HEK293 (cell line): ENCODE results near the gene CFAP299.

Source experiments
- CTCF ChIP-seq: fragments of 450-650 bp; formaldehyde crosslinking; IDR thresholded peaks from 2 replicates; pipeline ENCODE4 v1.5.1; 2016; ENCODE audit warnings: missing biosample characterization, missing genetic modification characterization
- HOXD13 ChIP-seq: sonication (generic); formaldehyde crosslinking; IDR thresholded peaks from 2 replicates; pipeline ENCODE4 v1.8.0; 2022; ENCODE audit warnings: missing genetic modification reagents, borderline replicate concordance
- MYNN ChIP-seq: fragments of 450-650 bp; formaldehyde crosslinking; IDR thresholded peaks from 2 replicates; pipeline ENCODE4 v1.5.1; 2016; ENCODE audit warnings: missing biosample characterization, missing genetic modification characterization, borderline replicate concordance
- REPIN1 ChIP-seq: fragments of 450-650 bp; formaldehyde crosslinking; IDR thresholded peaks from 2 replicates; pipeline ENCODE4 v1.5.1; 2017; ENCODE audit warnings: missing biosample characterization, missing genetic modification characterization, low read depth
- SP2 ChIP-seq: fragments of 450-650 bp; formaldehyde crosslinking; IDR thresholded peaks from 2 replicates; pipeline ENCODE4 v1.5.1; 2016; ENCODE audit warnings: missing biosample characterization, missing genetic modification characterization
- YY1 ChIP-seq: fragments of 450-650 bp; formaldehyde crosslinking; IDR thresholded peaks from 2 replicates; pipeline ENCODE4 v1.5.1; 2018; ENCODE audit warnings: missing biosample characterization, missing genetic modification characterization
- ZBTB6 ChIP-seq: fragments of 450-650 bp; formaldehyde crosslinking; IDR thresholded peaks from 2 replicates; pipeline ENCODE4 v1.5.1; 2017; ENCODE audit warnings: missing biosample characterization, missing genetic modification characterization
- ZBTB8A ChIP-seq: fragments of 450-650 bp; formaldehyde crosslinking; IDR thresholded peaks from 2 replicates; pipeline ENCODE4 v1.5.1; 2016; ENCODE audit warnings: missing biosample characterization, missing genetic modification characterization
- ZFP69B ChIP-seq: fragments of 450-650 bp; formaldehyde crosslinking; IDR thresholded peaks from 2 replicates; pipeline ENCODE4 v1.5.1; 2016; ENCODE audit warnings: missing biosample characterization, missing genetic modification characterization
- ZNF24 ChIP-seq: fragments of 450-650 bp; formaldehyde crosslinking; IDR thresholded peaks from 2 replicates; pipeline ENCODE4 v1.5.1; 2016; ENCODE audit warnings: missing biosample characterization, missing genetic modification characterization
- ZNF350 ChIP-seq: fragments of 450-650 bp; formaldehyde crosslinking; IDR thresholded peaks from 2 replicates; pipeline ENCODE4 v1.5.0; 2017; ENCODE audit warnings: missing biosample characterization, mild to moderate bottlenecking, missing genetic modification characterization

GRCh38 chr4:80295336-80295735 is 40.2 kb upstream of the CFAP299 start:
- TF ChIP-seq REPIN1 (tag by site-specific recombination): no peak
- TF ChIP-seq CTCF (tag by site-specific recombination): no peak
- no peak for TF ChIP-seq ZNF350 (tag by site-specific recombination)
- TF ChIP-seq ZBTB6 (tag by site-specific recombination): no peak
- no peak for TF ChIP-seq MYNN (tag by site-specific recombination)
- TF ChIP-seq ZNF24 (tag by site-specific recombination): no peak
- no peak for TF ChIP-seq YY1 (tag by site-specific recombination)
- no peak for TF ChIP-seq HOXD13 (CRISPR knock-in tag)
- no peak for TF ChIP-seq ZBTB8A (tag by site-specific recombination)
- TF ChIP-seq ZFP69B (tag by site-specific recombination): no peak
- no peak for TF ChIP-seq SP2 (tag by site-specific recombination)
